Measurements from ENCODE around the gene N4BP3. TPM values are rescaled to one million over a fixed set of nuclear protein-coding genes. Genes with fewer than 3 reads are reported as not detected.

The N4BP3 gene
- total RNA-seq, 3 donors from 2014 or later = 0.82 to 4.0 (median 1.7) TPM

GRCh38 chr5:178115136-178115813 lies 1.9 kb downstream of the N4BP3 start:
- ATAC-seq = no peak
- intact Hi-C loops (cut with DNase I, micrococcal nuclease) = no loop called here
- no peak for DNase-seq
- no peak for TF ChIP-seq CTCF (IDR thresholded peaks at IDR 0.05)
- Histone ChIP-seq H3K9me3 (no peaks in the 10 kb centered on the region), H3K36me3 (ENCODE audit: low read depth) (no peaks in the 10 kb centered on the region), H3K4me1 (ENCODE audit: low read depth) (peaks cover 29% of the 10 kb centered on the region), H3K4me3 (no peak overlapping the region)

GRCh38 chr5:178115814-178116142 lies 2.4 kb downstream of the N4BP3 start:
- DNase-seq = no peak
- no peaks in the 10 kb centered on the region for H3K9me3 ChIP-seq
- peaks cover 30% of the 10 kb centered on the region for H3K4me1 ChIP-seq (ENCODE audit: low read depth)
- H3K36me3 ChIP-seq (ENCODE audit: low read depth) = no peaks in the 10 kb centered on the region
- no peak for TF ChIP-seq CTCF (IDR thresholded peaks at IDR 0.05)
- no peak overlapping the region for H3K4me3 ChIP-seq
- intact Hi-C loops (cut with DNase I, micrococcal nuclease) = no loop called here
- no peak for ATAC-seq

- ATAC-seq = peak; percentile 3
- no peaks in the 10 kb centered on the region for H3K9me3 ChIP-seq
- no peak for TF ChIP-seq CTCF (IDR thresholded peaks at IDR 0.05)
- no peak overlapping the region for H3K4me3 ChIP-seq
- peaks cover 35% of the 10 kb centered on the region for H3K4me1 ChIP-seq (ENCODE audit: low read depth)
- peak in 2 of 3 donors; percentile 24 to 82 for DNase-seq
- H3K36me3 ChIP-seq (ENCODE audit: low read depth) = no peaks in the 10 kb centered on the region
- intact Hi-C loops (cut with DNase I, micrococcal nuclease) = no loop called here
Measured at GRCh38 chr5:178116143-178116885, 3.0 kb downstream of the N4BP3 start.

- Histone ChIP-seq H3K36me3 (ENCODE audit: low read depth) (no peaks in the 10 kb centered on the region), H3K9me3 (no peaks in the 10 kb centered on the region), H3K4me3 (no peak overlapping the region), H3K4me1 (ENCODE audit: low read depth) (peaks cover 40% of the 10 kb centered on the region)
- no peak for ATAC-seq
- no peak for TF ChIP-seq CTCF (IDR thresholded peaks at IDR 0.05)
- no peak for DNase-seq
- intact Hi-C loops (cut with DNase I, micrococcal nuclease) = no loop called here
Measured at GRCh38 chr5:178117923-178118701, 4.8 kb downstream of the N4BP3 start.

GRCh38 chr5:178119915-178120606 lies 6.7 kb downstream of the N4BP3 start:
- no peaks in the 10 kb centered on the region for H3K36me3 ChIP-seq (ENCODE audit: low read depth)
- intact Hi-C loops (cut with DNase I, micrococcal nuclease) = no loop called here
- DNase-seq (no peak), ATAC-seq (no peak)
- no peak for TF ChIP-seq CTCF (IDR thresholded peaks at IDR 0.05)
- H3K4me3 ChIP-seq = no peak overlapping the region
- peaks cover 27% of the 10 kb centered on the region for H3K4me1 ChIP-seq (ENCODE audit: low read depth)
- no peaks in the 10 kb centered on the region for H3K9me3 ChIP-seq

All from mucosa of descending colon (tissue), 3 donors.